GM19025 (cell line): ENCODE data around the gene PLEKHS1.
A peak's percentile ranks its signal among the peaks of the same experiment; 100 is the strongest.
"Not testable (repeated sequence)": the region's sequence is repeated elsewhere in the genome, so short reads cannot be mapped to it uniquely, and the experiment has no call there.

Experiments used
- ATAC-seq: cut with Tn5 transposase; IDR thresholded peaks from one replicate; pipeline ENCODE4 v1.9.1; 2021; ENCODE audit warnings: mild to moderate bottlenecking, low read depth, moderate library complexity; ENCODE audit not compliant: unreplicated experiment

Gene PLEKHS1

DNA sequence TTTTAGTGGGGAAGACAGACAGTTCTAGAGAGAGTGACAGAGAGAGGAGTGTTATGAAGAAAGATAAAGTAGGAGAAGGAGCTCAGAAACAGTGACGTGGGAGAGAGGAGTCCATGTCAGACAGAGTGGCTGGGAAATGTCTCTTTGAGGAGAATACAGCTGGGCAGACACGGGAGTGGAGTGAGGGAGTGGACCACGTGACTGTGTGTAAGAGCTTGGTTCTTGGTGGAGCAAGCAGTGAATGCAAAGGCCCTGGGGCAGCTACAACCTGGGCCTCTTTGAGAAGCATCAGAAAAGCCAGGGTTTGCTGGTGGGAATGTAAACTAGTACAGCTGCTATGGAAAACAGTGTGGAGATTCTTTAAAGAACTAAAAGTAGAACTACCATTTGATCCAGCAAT lies 11.9 kb upstream of the PLEKHS1 start:
- no peak for ATAC-seq

DNA sequence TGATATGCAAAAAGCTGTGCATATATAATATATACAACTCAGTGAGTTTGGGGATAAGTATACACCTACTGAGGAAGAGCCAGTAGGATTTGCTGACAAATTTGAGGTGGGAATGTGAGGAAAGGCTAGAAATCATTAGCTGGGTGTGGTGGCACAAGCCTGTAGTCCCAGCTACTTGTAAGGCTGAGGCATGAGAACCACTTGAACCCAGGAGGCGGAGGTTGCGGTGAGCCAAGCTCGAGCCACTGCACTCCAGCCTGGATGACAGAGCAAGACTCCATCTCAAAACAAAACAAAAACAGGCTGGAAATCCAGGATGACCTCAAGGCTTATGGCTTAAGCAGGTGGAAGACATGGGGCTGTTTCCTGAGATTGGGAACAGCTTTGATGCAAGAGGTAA lies 10.6 kb upstream of the PLEKHS1 start:
- ATAC-seq = no peak

- no peak for ATAC-seq
These were observed 9.0 kb upstream of the PLEKHS1 start for GRCh38 chr10:113742466-113742865.

- ATAC-seq = no peak
These were observed 7.9 kb upstream of the PLEKHS1 start for GRCh38 chr10:113743594-113743993.

DNA sequence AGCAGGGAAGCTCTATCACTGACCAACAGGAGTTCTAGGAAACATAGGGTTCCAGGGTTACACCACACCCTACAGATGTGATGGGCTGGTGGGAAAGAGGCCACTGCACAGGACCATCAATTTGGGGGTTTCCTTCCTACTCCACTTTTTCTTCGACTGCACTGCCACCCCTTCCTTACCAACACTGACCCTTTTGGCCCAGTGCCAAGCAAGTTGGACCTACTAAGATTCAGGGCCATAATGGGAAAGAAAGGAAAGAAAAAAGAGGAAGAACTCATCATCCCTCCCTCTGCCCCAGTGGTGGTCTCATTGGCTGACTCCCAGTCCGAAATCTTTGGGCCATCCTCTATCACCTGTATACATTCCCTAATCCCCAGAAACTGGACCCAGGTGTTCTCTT lies 6.1 kb upstream of the PLEKHS1 start:
- ATAC-seq = no peak

GRCh38 chr10:113746217-113746957 lies 5.1 kb upstream of the PLEKHS1 start:
- ATAC-seq = no peak

DNA sequence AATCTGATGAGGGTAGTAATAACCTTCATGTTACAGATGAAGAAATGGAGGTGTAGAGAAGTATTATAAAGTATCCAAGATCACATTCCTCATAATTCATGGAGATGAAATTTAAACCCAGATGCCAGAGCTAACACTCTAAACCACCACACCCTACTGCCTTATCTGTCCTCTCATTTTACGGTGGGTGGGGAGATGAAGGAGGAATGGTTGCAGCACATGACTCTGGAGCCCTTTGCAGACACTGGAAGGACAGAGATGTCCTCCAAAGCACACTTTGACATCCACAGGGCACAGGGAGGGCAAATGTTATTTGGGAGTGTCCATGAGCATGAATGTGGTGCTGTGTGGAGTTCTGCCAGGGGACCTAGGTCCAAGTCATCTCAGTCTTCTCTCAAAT lies 1.1 kb downstream of the PLEKHS1 start:
- no peak for ATAC-seq

GRCh38 chr10:113753020-113753692 lies 1.7 kb downstream of the PLEKHS1 start:
- no peak for ATAC-seq

DNA sequence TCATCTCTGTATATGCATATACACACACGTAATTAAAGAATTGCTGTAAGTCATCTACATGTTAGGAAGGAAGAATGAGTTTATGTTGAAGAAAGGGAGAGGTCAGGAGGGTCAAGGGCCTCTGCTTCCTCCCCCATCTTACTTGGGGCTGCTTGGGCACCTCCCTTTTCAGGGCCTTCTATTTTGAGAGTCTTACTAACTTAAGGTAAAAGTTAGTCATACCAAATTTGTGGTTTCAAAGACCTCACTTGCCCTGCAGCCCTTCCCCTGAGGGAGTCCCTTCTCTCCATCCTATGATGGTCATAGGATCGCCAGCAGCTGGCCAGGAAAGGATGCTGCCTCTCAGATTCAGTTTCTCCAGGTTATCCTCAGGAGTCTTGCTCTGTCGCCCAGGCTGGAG lies 2.6 kb downstream of the PLEKHS1 start:
- peak; percentile 53 for ATAC-seq

- no peak for ATAC-seq
These were observed 3.3 kb downstream of the PLEKHS1 start for GRCh38 chr10:113754768-113755167.

DNA sequence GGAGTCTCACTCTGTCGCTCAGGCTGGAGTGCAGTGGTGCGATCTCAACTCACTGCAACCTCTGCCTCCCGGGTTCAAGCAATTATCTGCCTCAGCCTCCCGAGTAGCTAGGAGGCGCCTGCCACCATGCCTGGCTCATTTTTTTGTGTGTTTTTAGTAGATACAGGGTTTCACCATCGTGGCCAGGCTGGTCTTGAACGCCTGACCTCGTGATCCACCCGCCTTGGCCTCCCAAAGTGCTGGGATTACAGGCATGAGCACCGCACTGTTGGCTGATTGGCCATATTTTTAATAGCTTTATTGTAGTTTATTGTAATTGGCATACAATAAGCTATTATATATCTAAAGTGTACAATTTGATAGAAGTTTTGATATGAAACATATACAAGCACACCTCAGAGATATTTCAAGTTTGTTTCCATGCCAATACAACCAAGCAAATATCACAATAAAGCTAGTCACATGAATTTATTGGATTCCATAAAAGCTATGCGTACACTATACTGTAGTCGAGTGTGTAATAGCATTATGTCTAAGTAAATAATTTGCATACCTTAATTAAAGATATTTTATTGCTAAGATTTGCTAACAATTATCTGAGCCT lies 5.6 kb downstream of the PLEKHS1 start:
- no peak for ATAC-seq

- no peak for ATAC-seq
These were observed 10.6 kb downstream of the PLEKHS1 start for GRCh38 chr10:113762083-113762482.

DNA sequence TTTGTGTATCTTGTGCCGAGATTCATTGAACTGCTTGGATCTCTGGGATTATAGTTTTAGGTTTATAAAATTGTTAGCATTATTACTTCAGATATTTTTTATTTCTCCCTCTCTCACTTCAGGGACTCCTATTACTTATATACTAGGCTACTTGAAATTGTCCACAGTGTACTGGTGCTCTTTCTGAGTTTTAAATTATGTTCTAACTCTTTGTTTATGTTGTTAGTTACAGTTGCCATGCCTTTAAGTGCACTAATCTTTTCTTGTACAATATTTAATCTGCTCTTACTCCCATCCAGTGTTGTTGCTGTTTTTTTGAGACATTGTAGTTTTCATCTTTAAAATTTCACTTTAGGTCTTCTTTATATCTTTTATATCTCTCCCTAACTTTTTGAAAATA lies 13.1 kb downstream of the PLEKHS1 start:
- ATAC-seq = no peak

GRCh38 chr10:113765910-113766309 lies 14.4 kb downstream of the PLEKHS1 start:
- ATAC-seq = no peak

- ATAC-seq = no peak
These were observed 15.7 kb downstream of the PLEKHS1 start for GRCh38 chr10:113767222-113767621.

DNA sequence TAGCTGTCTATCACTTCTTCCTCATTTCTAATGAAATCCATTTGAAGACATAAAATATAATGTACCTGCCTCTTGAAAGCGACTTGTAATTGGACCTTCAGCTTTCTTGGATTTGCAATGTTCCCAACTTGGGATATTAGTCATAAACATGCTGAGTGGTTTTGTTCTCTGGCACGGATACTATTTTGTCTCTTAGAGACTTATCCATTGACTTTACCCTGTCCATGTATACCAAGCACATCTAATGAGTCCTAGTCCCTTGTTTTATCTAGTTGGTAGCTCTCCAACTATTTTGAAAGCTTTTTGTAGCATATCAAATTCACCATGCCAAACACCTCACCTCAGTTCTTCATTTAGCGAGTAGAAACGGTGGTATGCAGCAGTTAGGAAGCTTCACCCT lies 18.9 kb downstream of the PLEKHS1 start:
- no peak for ATAC-seq

DNA sequence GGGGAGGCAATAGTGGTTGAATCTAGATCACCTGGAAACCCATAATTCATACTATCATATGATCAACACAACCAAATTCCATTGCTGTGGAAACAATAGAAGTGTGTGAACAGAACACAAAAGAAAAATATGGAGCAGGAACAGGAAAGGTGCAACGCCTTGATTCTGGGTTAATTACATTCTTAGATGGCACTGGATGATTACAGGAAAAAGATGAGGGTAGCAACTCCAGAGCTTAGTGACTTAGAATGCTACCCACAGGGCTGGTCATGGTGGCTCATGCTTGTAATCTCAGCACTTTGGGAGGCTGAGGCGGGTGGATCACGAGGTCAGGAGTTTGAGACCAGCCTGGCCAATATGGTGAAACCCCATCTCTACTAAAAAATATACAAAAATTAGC lies 19.6 kb downstream of the PLEKHS1 start:
- ATAC-seq = not testable (repeated sequence)

DNA sequence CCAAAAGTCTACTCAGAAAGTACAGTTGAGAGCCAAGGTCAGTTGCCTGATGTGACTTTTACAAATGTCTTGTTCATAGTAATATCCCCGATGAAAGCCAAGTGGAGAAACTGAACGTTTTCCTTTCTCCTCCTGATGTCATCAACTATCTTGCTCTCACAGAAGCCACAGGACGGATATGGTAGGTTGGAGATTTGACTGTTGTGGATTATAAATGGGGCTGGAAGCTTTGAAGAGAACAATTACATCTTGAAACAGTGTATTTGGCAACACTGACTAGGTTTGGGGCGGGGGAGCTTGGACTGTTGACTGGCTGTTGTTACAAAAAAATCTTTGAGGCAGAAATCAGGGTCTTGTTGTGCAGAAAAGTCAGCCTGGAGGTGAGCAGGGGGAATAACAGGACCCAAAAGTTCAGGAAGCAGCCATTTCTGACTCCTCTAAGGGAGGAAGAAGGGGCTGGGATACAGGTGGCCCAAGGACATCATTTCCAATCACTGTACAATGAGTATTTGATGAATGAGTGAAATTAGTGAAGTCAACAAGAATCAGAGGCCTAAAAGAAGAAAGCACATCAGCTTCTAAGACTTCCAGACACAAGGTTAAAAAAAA lies 24.3 kb downstream of the PLEKHS1 start:
- no peak for ATAC-seq

DNA sequence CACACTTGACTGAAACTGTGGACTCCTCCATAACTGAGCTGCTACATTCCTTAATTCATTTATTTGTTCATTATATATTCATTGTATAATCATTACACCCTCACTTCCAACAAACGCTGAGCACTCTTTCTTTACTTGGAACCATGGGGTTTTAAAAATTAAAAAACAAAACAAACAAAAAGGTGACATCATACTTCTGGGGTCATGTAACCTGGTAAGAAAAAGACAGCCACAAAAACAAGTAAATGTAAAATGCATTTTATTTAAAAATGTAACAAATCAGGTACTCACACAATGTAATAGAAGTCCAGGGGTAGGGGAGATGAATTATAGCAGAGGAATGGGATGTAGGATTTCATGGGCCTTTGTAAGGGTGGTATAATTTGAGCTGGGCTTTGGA lies 25.1 kb downstream of the PLEKHS1 start:
- no peak for ATAC-seq

GRCh38 chr10:113780681-113781250 lies 29.3 kb downstream of the PLEKHS1 start:
- no peak for ATAC-seq

- no peak for ATAC-seq
These were observed 30.9 kb downstream of the PLEKHS1 start for GRCh38 chr10:113782367-113782766.
